ENCODE results near the gene ELP1. TPM values are rescaled to one million over a fixed set of nuclear protein-coding genes. Genes with fewer than 3 reads are reported as not detected.

Gene ELP1
- polyA plus RNA-seq, 2 of the 4 experiments (the other 2 are of a cell fraction): 25.4 to 35.8 TPM

DNA sequence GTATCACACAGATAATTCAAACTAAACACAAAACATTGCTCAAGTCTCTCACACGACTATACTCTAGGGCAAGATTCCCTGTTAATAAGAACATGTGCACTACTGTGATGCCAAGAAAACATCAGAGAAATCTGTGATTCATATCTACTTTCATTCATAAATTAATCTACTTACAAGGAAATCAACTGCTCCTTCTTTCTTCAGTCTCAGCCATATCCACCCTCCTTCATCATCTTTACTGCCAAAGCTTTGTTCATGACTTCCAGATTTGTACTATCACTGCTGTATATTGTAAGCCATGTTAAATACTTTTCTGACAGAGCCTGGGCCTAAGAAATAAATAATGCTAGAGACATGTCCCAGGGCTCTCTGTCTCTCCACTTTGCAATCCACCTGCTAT lies 44.3 kb upstream of the ELP1 start:
- H3K4me2 ChIP-seq: no peak overlapping the region
- H3K4me3 ChIP-seq: no peak overlapping the region
- no peak for TF ChIP-seq EP300 (IDR thresholded peaks at IDR 0.05)
- TF ChIP-seq JUNB (IDR thresholded peaks at IDR 0.05): no peak
- TF ChIP-seq RARB (CRISPR knock-in tag; IDR thresholded peaks at IDR 0.05): no peak
- no peak for TF ChIP-seq RFX5 (IDR thresholded peaks at IDR 0.05)
- no peak for TF ChIP-seq NPAS2 (CRISPR knock-in tag; IDR thresholded peaks at IDR 0.05; ENCODE audit: borderline replicate concordance)
- TF ChIP-seq ZSCAN20 (CRISPR knock-in tag; IDR thresholded peaks at IDR 0.05): no peak
- TF ChIP-seq ATOH8 (CRISPR knock-in tag; IDR thresholded peaks at IDR 0.05; ENCODE audit: low read depth): no peak
- no peak for TF ChIP-seq HOXA7 (CRISPR knock-in tag; IDR thresholded peaks at IDR 0.05)
- TF ChIP-seq FOXS1 (CRISPR knock-in tag; IDR thresholded peaks at IDR 0.05): no peak
- no peak for TF ChIP-seq SREBF2 (IDR thresholded peaks at IDR 0.05)
- TF ChIP-seq BHLHE40 (IDR thresholded peaks at IDR 0.05; ENCODE audit: low read depth, low read length): no peak
- TF ChIP-seq ZNF302 (CRISPR knock-in tag; IDR thresholded peaks at IDR 0.05): no peak
- H3K27ac ChIP-seq: no peak overlapping the region
- WGBS (ENCODE audit: missing lambda C conversion rate): 60% methylated on average over 1 of the region's 1 CpG
- ATAC-seq (no peak), FAIRE-seq (no peak), DNase-seq (ENCODE audit: low read depth in 1 of 2, low spot score in 1 of 2) (no peak)
- ChIA-PET POLR2A (interaction anchor here (0.6 kb wide), 1 partner anchor 353 kb away, joined by 3 read pairs; no protein-coding TSS in a partner anchor), CTCF (no interaction called here)
- H3K4me1 ChIP-seq: no peaks in the 10 kb centered on the region
- no peaks in the 10 kb centered on the region for H3K9me3 ChIP-seq

GRCh38 chr9:108973895-108974294 lies 40.0 kb upstream of the ELP1 start:
- ChIA-PET CTCF (interaction anchor here (1.0 kb wide), 1 partner anchor 15 kb away, joined by 3 read pairs; no protein-coding TSS in a partner anchor), POLR2A (no interaction called here)
- no peak overlapping the region for H3K27ac ChIP-seq
- 86% methylated on average over 5 of the region's 5 CpGs for WGBS (ENCODE audit: missing lambda C conversion rate)
- H3K4me2 ChIP-seq: no peak overlapping the region
- no peaks in the 10 kb centered on the region for H3K9me3 ChIP-seq
- H3K4me3 ChIP-seq: no peak overlapping the region
- FAIRE-seq (no peak), DNase-seq (ENCODE audit: low read depth in 1 of 2, low spot score in 1 of 2) (no peak), ATAC-seq (no peak)
- H3K4me1 ChIP-seq: no peaks in the 10 kb centered on the region
- TF ChIP-seq ESRRA (IDR thresholded peaks at IDR 0.05; ENCODE audit: borderline replicate concordance, low read length) (no peak), EP300 (IDR thresholded peaks at IDR 0.05) (no peak), CBX8 (IDR thresholded peaks at IDR 0.05) (no peak), ELK1 (IDR thresholded peaks at IDR 0.05; ENCODE audit: low read depth, low read length) (no peak), HEYL (CRISPR knock-in tag; IDR thresholded peaks at IDR 0.05) (no peak), RCOR1 (IDR thresholded peaks at IDR 0.05; ENCODE audit: low read depth, low read length) (no peak), FOSB (CRISPR knock-in tag; IDR thresholded peaks at IDR 0.05) (no peak), TP53 (CRISPR knock-in tag; IDR thresholded peaks at IDR 0.05) (no peak), TFCP2L1 (CRISPR knock-in tag; IDR thresholded peaks at IDR 0.05) (no peak), SMC3 (IDR thresholded peaks at IDR 0.05) (no peak), KDM1A (IDR thresholded peaks at IDR 0.05; ENCODE audit: low read depth) (no peak), NPAS2 (CRISPR knock-in tag; IDR thresholded peaks at IDR 0.05; ENCODE audit: borderline replicate concordance) (no peak), GATA3 (IDR thresholded peaks at IDR 0.05; ENCODE audit: borderline replicate concordance) (no peak)
- TF ChIP-seq, protein P1, sequence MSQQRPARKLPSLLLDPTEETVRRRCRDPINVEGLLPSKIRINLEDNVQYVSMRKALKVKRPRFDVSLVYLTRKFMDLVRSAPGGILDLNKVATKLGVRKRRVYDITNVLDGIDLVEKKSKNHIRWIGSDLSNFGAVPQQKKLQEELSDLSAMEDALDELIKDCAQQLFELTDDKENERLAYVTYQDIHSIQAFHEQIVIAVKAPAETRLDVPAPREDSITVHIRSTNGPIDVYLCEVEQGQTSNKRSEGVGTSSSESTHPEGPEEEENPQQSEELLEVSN (IDR thresholded peaks at IDR 0.05; ENCODE audit: borderline replicate concordance, low read depth): no peak

DNA sequence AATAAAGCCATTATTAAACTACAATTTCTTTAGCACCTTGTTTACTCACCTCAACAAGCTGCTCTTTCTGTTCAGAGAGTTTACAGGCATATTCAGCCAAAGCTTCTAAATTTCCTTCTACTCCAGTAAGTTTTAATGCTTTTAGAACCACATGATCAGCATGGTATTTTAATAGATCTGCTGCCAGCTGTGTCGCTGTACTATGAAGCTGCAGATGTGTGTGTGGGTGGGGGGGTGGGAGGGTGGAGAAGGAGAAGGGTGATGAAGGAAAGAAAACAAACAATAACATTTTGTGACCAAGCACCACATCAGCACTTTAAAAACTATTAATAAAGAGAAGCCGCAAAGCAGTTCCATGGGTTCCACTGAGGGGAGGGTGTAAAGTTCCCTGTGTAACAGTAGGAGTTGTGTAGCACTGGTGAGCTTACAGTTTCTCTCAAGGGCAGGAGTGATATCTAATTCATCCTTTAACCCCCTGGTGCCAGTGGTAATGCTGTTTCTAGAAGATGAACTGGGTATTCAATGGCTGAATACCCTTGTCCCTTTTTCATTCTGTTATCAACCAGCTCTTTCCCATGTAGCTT lies 38.8 kb upstream of the ELP1 start:
- no peak overlapping the region for H3K27ac ChIP-seq
- H3K9me3 ChIP-seq: no peaks in the 10 kb centered on the region
- no peaks in the 10 kb centered on the region for H3K4me1 ChIP-seq
- no peak for FAIRE-seq
- no peak for DNase-seq (ENCODE audit: low read depth in 1 of 2, low spot score in 1 of 2)
- no peak overlapping the region for H3K4me2 ChIP-seq
- ChIA-PET CTCF (interaction anchor here (1.0 kb wide), 1 partner anchor 14 kb away, joined by 3 read pairs; no protein-coding TSS in a partner anchor), POLR2A (no interaction called here)
- H3K4me3 ChIP-seq: no peak overlapping the region
- TF ChIP-seq BHLHE40 (IDR thresholded peaks at IDR 0.05; ENCODE audit: low read depth, low read length) (no peak), ZSCAN20 (CRISPR knock-in tag; IDR thresholded peaks at IDR 0.05) (no peak), JUNB (IDR thresholded peaks at IDR 0.05) (no peak), FOSB (CRISPR knock-in tag; IDR thresholded peaks at IDR 0.05) (no peak), ZC3H11A (IDR thresholded peaks at IDR 0.05) (no peak)
- ATAC-seq: no peak
- 83% methylated on average over 2 of the region's 2 CpGs for WGBS (ENCODE audit: missing lambda C conversion rate)
